NK-92 treated with Interleukin-12 subunit alpha and Interleukin-12 subunit beta, amount 100 ng/mL, for 24 hours (cell line): ENCODE results near the gene TCFL5.

Experiments
- DNase-seq: peaks from one replicate; lab custom pipeline; 2025; lab: John Stamatoyannopoulos, UW

Gene TCFL5

DNA sequence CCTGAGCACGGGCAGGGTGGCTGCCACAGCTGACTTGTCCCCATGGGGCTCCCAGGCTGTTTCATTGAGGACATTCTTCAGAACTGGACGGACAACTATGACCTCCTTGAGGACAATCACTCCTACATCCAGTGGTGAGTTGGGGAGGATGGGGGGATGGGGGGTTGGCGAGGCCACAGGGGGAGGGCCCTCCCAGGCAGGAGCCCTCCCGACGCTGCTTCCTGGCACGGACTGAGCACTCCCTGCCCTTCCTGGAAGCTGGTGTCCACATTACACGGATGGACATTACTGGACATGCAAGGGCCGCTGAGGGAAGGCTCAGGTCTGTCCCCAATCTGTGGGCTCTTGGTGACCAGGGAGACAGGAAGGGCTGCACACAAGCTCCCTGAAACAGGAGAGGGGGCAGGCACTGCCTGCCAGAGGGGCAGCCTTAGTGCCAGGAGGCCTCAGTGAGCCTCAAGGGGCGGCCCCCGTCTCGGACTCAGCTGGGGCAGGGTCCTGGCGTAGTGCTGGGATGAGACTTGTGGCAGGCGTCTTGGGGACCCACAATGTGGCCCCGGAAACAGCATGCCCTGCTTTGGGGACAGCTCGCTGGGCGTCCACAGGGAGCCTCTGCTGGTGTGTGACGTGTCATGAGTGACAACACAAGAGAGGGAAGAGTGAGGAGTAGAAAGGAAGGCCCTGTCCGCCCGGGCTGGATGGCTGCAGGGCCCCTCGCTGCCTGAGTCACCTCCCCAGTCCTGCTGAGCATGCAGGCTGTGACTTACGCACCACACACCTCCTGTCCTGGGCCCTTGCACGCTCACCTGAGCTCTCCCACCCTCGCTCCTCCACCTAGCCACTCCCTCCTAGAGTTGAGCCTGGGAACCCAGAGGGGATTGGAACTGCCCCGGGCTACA, 51.8 kb downstream of the TCFL5 start:
- DNase-seq: no peak

DNA sequence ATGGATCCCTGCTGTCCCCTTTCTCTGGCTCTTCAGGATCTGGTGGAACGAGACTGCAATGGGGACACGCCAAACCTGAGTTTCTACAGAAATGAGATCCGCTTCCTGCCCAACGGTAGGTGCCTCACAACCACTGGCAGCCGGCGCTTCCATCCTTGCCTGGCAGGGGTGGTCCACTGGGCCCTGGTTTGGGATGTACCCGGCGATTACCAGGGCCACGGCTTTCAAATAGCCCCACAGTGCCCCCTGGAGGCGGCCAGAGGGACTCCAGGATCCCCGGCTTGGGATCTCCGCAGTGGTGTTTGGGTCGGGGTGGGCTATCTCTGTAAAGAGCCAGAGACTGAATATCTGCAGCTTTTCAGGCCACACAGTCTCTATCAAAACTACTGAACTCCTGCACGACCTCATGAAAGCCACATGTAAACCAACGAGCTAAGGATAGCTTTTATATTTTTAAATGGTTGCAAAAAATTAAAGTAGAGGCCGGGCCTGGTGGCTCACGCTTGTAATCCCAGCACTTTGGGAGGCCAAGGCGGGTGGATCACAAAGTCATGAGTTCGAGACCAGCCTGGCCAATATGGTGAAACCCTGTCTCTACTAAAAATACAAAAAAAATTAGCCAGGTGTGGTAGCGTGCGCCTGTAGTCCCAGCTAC, 53.3 kb downstream of the TCFL5 start:
- DNase-seq: peak; percentile 26

DNA sequence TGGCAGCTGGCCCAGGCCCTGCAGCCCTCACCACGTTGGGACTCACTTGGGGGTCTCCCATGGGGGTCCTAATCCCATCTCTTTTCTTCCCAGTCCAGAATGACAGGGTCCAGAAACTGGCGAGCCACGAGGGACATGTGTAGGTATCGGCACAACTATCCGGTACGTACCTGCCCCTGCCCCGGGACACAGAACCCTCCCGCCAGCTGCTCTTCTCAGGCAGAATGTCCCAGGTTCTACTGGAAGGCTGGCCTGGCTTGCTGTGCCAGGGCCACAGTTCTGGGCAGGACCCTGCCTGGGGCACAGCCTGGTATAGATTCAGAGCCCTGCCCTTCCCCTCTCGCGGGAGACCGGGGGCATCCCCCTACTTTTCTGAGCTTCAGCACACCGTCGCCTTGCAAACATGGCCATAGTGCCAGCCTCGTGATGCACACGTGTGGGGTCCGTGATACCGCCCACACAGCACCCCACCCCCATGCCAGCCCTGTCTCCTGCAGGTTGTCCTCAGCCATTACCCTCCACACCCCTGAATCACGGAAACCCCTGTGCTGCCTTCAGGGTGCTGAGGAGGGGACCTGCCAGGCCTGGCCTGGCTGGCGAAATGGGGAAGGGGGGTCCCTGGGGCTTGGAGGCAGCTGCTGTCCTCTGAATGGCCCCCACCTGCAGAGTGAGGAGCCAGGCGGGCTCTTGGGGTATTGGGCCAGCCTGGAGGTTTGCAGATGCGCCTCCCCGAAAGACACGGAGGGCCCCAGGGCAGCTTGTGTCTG, 54.0 kb downstream of the TCFL5 start:
- no peak for DNase-seq

DNA sequence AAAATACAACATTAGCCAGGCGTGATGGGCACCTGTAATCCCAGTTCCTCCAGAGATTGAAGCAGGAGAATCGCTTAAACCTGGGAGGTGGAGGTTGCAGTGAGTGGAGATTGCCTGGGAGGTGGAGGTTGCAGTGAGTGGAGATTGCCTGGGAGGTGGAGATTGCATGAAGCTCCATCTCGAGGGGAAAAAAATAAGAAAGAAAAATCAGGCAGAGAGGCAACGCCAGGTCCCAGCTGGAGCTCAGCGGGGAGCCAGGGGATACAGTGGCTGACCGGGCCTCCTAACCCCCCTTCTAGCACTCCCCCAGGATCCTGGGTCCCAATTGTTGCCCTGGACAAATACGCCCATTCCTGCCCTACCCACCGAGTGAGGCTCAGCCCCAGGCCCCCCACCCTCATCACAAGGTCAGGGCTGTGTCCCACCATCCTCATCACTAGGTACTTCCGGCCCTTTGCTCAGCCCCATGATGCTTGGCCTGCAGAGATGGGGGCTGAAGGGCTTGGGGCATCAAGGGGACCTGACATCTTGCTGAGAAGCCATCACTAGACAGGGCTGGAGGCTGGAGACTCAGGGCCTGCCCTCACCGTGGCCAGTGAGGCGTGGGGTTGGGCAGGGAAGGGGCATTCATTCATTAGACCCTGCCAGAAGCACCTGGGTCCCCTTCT, 55.1 kb downstream of the TCFL5 start:
- no peak for DNase-seq

DNA sequence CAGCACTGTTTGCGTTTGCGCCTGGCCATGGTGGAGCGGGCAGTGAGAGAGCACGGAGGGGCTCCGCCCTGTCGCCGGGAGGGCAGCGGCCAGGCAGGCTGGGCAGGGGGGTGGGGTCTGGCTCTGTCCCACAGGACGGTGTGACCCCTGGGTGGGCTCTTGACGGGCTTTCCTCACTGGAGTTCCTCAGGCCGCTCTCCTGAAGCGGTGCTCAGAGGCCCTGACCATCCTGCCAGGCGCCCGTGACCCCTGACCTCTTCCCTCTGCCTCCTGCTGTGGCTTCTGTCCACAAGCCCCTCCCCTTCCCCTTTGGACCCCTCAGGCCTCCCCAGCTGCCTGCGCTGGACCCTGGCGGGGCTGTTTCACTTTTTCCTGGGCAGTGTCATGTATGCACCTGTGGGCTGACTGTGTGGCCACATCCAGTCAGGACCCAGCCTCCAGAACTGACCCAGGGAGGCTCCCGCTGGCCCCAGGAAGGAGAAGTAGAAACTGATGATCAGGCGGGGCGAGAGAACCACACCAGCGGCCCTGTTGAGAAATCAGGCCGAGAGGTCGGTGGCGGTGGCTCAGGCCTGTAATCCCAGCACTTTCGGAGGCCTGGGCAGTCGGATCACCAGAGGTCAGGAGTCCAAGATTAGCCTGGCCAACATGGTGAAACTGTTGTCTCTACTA, 55.8 kb downstream of the TCFL5 start:
- DNase-seq: no peak

DNA sequence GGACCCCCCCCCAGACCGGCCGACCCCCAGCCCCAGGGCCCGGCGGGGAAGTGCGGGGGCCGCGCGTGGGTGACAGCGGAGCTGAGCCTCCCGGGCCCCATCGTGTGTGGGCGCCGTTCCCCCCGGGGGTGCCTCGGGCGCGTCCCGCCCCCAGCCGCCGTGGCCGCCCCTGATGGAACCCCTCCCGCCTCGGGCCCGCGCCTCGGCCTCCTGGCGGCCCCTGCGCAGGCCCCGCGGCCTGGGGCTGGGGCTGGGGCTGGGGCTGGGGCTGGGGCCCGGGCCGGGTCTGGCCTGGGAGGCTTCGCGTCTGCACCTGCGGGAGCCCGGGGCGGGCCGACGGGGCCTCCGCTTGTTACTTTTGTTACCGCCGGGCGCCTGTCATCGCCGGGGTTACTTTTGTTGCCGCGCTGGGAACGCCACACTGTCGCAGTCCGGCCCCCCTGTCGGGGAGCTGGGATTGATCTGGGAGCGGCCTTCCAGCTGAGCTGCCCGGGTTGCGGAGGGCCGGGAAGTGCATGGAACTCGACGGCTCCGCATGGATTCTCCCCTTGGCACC, 56.4 kb downstream of the TCFL5 start:
- DNase-seq: no peak

DNA sequence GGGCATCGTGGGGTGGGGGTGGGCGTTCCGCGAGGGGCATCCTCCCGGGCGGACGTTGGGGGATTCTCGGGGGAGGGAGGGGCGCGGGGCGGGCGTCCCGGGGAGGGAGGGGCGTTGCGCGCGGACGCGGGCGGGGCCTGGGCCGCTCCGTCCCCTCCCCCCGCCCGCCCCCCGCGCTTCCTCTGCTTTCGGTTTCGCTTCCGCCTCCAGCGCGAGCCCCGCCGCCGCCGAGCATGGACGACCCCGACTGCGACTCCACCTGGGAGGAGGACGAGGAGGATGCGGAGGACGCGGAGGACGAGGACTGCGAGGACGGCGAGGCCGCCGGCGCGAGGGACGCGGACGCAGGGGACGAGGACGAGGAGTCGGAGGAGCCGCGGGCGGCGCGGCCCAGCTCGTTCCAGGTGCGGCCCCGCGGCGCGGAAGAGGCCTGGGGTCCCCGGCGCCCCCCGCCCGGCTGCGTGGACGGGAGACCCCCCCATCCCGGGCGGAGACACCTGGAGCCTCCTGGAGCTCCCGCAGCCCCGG, 56.9 kb downstream of the TCFL5 start, which contains the start of gene OGFR:
OGFR (plus strand) TSS at position 209 of the 528 bp plus-strand sequence; CDS start at position 234, 25 bp downstream.
- DNase-seq: peak; percentile 56

DNA sequence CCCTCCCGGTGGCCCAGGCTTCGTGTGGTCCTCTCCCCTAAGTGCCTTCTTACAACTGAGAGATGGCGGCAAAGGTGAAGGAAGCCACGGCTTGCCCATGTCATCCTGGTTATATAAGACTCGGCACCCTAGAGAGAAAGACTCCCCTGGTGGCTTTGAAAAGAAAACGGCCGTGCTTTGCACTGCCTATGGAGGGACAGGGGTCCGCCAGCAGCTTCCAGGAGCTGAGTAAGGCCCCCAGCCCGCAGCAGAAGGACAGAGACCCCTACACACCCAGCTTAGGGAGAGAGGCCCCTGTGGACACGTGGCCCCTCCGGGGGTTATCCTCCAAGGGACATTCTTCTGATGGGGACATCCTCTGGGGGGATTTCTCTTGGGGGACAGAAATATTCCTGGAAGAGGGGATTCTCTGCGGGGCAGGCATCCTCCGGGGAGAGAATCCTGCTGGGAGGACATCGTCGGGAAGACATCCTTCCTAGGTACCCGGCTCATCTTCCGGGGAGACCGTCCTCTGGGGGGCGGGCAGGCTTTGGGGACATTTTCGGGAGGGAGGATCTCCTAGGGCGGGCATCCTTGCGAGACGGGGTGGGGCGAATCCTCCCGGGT, 57.5 kb downstream of the TCFL5 start:
- DNase-seq: no peak

DNA sequence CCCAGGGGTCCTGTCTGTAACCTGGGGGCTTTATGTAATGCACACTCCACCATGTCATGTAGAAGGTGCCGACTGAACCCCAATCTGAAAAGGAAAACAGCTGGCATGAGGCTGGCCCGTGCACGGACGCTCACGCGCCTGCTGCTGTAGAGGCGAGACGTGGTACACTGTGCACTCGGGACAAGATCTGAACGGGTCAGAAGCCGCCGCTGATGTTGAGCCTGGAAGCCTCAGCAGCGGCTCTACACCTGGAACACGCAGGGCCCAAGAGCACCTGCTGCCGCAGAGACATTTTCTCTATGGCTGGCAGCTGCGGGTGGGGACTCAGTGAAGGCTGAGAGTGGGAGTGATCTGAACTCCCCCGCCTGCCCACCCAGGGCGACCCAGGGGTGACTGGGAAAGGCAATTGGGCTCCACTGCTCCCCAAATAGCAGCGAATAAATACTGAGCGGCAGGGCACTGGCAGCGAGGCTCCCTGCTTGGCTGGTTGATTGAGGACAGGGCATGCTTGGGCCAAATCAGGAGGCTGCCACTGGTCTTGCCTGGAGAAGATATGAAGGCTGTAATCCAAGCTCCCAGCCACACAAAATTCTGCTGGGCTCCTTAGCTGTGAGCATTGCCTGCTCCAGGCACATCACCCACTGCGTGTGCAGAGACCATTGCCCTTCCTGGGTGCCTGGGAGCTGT, 59.5 kb downstream of the TCFL5 start:
- no peak for DNase-seq

DNA sequence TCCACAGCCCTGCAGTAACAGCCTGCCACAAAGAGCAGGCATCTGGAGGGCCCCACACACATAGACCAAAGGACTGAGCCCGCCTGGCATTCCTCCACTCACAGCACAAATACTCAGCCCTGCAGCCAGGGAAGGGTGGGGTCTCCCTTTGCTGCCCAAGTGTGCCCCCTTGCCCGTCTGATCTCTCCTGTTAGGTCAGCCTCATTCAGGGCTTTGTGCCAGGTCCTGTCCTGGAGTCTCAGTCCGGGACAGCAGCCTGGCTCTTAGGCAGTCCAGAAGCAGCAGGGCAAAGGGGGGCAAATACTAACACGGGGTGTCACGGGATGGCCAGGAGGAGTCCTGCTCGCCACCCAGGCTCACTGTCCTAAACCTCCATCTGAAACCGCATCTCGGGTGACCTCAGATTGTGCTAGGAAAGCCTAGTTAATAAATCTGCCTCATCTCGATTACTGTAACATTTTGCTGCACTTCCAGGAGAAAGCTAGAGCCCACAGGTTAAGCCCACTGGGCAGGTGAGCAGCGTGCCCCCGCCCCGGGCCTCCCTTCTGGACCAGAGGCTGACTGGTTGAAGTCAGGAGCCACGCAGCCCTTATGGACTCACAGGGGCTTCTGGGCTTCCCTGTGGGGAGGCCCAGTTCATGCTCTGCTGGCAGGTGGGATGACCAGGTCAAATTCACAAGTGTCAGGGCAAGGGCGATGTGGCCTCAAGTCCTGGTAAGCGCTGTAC, 60.2 kb downstream of the TCFL5 start:
- DNase-seq: no peak

DNA sequence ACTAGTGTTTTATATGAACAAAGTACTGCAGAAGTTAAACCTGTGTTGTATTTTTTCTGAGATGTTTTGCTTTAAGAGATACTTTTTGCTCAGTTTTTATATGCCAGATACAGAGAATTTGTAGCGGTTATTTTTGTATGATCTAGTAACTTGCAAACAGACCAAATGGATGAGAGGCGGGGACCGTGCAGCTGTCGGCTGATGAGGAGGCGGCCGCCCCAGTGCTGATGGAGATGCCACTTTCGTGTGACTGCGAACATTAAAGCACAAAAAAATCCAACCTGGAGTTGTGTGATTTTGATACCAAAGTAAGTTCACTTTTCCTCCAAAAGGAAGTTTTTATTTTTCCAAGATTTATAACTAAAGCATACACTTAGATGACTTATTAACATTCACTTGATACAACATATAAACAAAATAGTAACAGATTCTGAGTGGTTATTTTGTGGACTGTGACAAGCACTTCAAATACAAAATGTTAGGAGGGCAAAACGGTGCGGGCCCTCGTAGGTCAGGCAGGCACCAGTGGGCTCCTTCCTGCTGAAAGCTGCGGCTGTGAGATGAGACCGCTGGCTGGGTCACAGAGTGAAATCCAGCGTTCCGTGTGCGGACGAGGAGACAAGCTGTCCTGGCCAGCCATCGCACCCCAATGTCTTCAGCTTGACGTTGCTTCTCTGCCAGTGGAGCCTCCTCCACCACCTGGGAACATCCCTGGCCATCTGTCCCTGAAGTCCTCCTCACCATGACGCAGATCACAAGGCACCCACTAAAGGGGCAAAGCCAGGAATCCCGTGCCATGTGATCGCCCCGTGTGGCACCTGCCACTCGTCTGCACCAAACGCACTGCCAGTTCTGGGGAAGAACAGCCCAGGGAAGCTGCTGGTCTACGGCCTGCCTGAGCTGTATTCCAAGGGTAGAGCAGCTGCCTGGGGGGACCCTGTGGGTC, 61.0 kb downstream of the TCFL5 start:
- no peak for DNase-seq

DNA sequence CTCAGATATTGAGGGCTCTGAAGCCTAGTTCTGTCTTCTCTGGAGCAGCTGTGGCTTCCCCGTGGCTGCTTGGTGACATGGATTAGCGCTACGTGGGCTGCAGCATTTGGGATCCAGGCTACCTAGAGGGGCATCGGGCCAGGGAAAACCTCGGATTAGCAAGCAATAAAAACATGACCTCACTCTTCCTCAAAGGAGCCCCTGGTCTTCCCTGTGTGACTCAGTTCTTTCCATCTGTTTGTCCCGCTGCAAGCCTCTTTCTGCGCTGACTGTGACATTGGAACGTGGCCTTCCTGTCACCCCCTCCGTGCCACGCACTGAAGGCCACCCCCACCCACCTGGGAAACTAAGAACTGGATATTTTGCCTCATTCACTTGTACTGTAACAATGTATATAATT, 61.7 kb downstream of the TCFL5 start:
- DNase-seq: no peak

DNA sequence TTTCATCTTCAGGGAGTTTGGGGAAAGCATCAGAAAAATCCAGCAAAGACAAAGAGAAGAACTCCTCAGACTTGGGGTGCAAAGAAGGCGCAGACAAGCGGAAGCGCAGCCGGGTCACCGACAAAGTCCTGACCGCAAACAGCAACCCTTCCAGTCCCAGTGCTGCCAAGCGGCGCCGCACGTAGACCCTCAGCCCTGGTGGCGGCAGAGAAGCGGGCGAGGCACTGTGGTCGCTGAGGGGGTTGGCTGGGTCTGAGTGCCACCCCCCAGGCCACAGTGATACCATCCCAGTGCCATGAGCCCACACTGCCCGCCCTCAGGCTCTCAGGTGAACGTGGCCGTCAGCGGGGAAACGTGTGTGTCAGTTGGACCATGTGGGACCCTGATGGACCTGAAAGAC, 62.2 kb downstream of the TCFL5 start:
- DNase-seq: no peak

DNA sequence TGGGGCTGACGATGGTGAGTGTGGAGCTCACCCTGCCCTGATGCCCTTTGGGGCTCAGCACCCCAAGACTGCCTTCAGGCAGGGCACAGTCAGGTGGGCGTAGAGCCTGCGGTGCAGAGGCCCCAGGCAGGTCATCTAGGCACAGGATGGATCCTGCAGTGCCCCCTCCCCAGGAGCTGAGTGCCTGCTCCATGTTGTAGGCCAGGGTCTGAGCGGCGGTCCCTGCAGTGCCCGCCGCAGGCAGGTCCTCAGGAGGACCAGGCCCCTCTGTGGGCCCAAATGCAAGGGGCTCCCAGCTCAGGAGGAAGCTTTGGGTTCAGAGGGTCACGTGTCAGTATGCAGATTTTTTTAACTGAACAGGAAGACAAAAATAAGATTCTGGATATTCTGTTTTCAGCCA, 62.6 kb downstream of the TCFL5 start:
- DNase-seq: no peak

DNA sequence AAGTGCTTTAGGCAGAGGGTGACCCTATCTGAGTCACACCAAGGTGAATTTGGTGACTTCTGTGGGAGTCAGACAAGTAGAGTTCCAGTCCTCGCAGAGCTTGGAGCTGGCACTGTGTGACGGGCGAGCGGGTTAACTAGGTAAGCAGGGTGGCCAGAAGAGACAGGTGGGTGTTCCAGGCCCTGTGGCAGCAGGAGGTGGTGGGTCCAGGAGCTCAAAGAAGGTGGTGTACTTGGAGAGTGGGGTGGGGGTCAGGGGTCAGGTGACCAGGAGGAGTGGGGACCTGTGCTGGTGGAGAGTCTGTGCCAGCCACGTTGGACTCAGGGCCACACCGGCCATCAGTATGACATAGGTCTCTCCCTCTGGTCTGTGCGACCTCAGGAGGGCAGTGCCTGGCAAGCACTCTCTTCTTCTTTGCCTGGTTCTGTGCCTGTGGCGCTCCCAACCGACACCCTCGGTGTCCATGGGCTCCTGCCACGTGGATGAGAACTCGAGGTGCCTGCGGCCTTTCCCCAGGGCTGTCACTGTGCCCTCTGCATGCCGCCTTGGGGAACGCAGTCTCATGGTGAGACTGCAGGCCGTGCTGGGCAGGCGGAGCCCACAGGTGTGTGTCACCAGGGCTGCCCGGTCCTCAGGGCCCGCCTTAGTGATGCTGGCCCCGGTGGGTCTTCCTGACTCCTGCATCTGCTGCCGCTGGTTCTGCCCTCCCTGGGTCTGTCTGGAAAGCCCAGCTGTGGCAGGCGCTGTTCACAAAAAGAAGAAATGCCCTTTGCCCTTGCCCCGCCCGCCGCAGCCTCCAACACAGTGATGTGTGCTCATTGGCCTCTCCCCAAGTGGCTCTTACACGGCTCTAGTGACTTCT, 63.7 kb downstream of the TCFL5 start:
- DNase-seq: no peak

DNA sequence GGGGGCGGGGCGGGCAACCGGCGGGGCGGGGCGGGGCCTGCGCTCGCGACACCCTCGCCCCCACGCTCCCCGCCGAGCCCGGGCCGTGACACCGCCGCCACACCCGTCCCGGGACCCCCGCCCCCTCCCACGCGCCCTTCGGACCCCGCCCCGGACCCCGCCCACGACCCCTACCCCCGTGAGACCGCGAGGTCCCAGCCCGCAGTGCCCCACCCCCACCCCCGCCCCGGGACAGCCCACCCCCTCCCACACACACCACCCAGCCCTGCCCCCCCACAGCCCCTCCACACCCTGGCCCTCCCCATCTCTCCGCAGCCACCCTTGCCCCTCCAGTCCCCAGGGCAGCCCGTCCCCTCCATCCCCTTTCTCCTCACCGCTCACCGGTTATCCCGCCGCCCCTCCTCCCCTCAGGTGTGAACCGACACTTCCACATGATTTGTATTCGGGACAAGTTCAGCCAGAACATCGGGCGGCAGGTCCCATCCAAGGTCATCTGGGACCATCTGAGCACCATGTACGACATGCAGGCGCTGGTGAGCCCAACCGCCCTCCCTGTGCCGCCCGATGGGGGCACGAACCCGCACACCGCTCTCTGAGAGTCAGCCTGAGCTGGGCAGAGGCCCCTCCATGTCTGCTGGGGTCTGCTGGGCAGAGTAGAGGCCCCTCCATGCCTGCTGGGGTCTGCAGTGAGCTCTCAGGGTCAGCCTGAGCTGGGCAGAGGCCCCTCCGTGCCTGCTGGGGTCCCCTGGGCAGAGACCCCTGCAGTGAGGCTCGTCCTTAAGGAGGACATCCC, 64.7 kb downstream of the TCFL5 start:
- DNase-seq: no peak
